HEK293 (cell line): Measurements from ENCODE around the gene SP5.

ENCODE experiments used
- CTCF ChIA-PET: fragments of 350-600 bp; formaldehyde crosslinking; extraction: SDS; loops from one replicate; lab custom pipeline; 2021; ENCODE audit warnings: antibody characterized with exemption; lab: Yijun Ruan, JAX
- POLR2A ChIA-PET: fragments of 300-600 bp; formaldehyde crosslinking; extraction: SDS; loops from one replicate; lab custom pipeline; 2020; ENCODE audit warnings: antibody characterized with exemption, inconsistent platforms; lab: Yijun Ruan, JAX
- H3K27ac ChIP-seq: fragments of 200-500 bp; sonication (Bioruptor generic); 2 replicates; pipeline ENCODE4 v1.5.1; 2014; ENCODE audit warnings: low read depth, low read length, control low read depth, inconsistent platforms; ENCODE audit errors: extremely low read depth
- H3K36me3 ChIP-seq, 2 experiments: fragments of 200-500 bp in 1 of 2; sonication (Bioruptor generic) in 1 of 2; 1 replicate in 1 of 2; 2 replicates in 1 of 2; pipeline ENCODE4 v1.5.1; 2014 to 2017; ENCODE audit warnings: inconsistent platforms in 2 of 2, low read length in 2 of 2; ENCODE audit not compliant: control insufficient read depth in 2 of 2, insufficient read depth in 1 of 2
- H3K4me1 ChIP-seq: fragments of 200-500 bp; sonication (Bioruptor generic); 2 replicates; pipeline ENCODE4 v1.5.1; 2014; ENCODE audit warnings: mild to moderate bottlenecking, low read length, inconsistent platforms; ENCODE audit not compliant: control insufficient read depth, insufficient read depth
- H3K4me3 ChIP-seq: 2 replicates; pipeline ENCODE4 v1.5.1; 2011; ENCODE audit warnings: low read depth, mild to moderate bottlenecking, control low read depth, low read length, moderate library complexity
- H3K9me3 ChIP-seq: fragments of 200-500 bp; sonication (Bioruptor generic); 2 replicates; pipeline ENCODE4 v1.5.1; 2014; ENCODE audit warnings: low read depth, low read length, inconsistent platforms; ENCODE audit not compliant: control insufficient read depth, insufficient read depth
- BCL6B ChIP-seq: fragments of 450-650 bp; formaldehyde crosslinking; IDR thresholded peaks from 2 replicates; pipeline ENCODE4 v1.5.1; 2017; ENCODE audit warnings: missing biosample characterization, missing genetic modification characterization
- GLI4 ChIP-seq: fragments of 450-650 bp; formaldehyde crosslinking; IDR thresholded peaks from 2 replicates; pipeline ENCODE4 v1.5.1; 2016; ENCODE audit warnings: missing biosample characterization, missing genetic modification characterization
- HOXD13 ChIP-seq: sonication (generic); formaldehyde crosslinking; IDR thresholded peaks from 2 replicates; pipeline ENCODE4 v1.8.0; 2022; ENCODE audit warnings: missing genetic modification reagents, borderline replicate concordance
- KLF1 ChIP-seq: fragments of 450-650 bp; formaldehyde crosslinking; IDR thresholded peaks from 2 replicates; pipeline ENCODE4 v1.5.1; 2016; ENCODE audit warnings: missing biosample characterization, missing genetic modification characterization
- KLF17 ChIP-seq: fragments of 450-650 bp; formaldehyde crosslinking; IDR thresholded peaks from 2 replicates; pipeline ENCODE4 v1.5.1; 2016; ENCODE audit warnings: missing biosample characterization, missing genetic modification characterization
- PBX3 ChIP-seq: sonication (generic); formaldehyde crosslinking; IDR thresholded peaks from 2 replicates; pipeline ENCODE4 v1.8.1; 2022; ENCODE audit warnings: mild to moderate bottlenecking, moderate library complexity, missing genetic modification reagents
- PRDM1 ChIP-seq: fragments of 450-650 bp; formaldehyde crosslinking; IDR thresholded peaks from 2 replicates; pipeline ENCODE4; 2016; ENCODE audit warnings: missing biosample characterization, missing genetic modification characterization
- SCRT2 ChIP-seq: fragments of 450-650 bp; formaldehyde crosslinking; IDR thresholded peaks from 2 replicates; pipeline ENCODE4 v1.5.1; 2016; ENCODE audit warnings: missing biosample characterization, missing genetic modification characterization
- YY2 ChIP-seq: fragments of 450-650 bp; formaldehyde crosslinking; IDR thresholded peaks from 2 replicates; pipeline ENCODE4 v1.5.1; 2016; ENCODE audit warnings: missing biosample characterization, missing genetic modification characterization
- ZBTB26 ChIP-seq: fragments of 450-650 bp; formaldehyde crosslinking; optimal IDR thresholded peaks from 2 replicates; pipeline ENCODE3; 2016; ENCODE audit warnings: missing biosample characterization, mild to moderate bottlenecking, missing genetic modification characterization
- ZNF184 ChIP-seq: fragments of 450-650 bp; IDR thresholded peaks from 2 replicates; pipeline ENCODE4 v1.5.1; 2018; ENCODE audit warnings: missing biosample characterization, mild to moderate bottlenecking, missing genetic modification characterization
- ZNF202 ChIP-seq: fragments of 450-650 bp; formaldehyde crosslinking; IDR thresholded peaks from 2 replicates; pipeline ENCODE4 v1.5.1; 2016; ENCODE audit warnings: missing biosample characterization, missing genetic modification characterization, borderline replicate concordance
- ZNF214 ChIP-seq: fragments of 450-650 bp; formaldehyde crosslinking; IDR thresholded peaks from 2 replicates; pipeline ENCODE4 v1.5.1; 2017; ENCODE audit warnings: missing biosample characterization, mild to moderate bottlenecking, missing genetic modification characterization, borderline replicate concordance
- ZNF223 ChIP-seq: fragments of 450-650 bp; formaldehyde crosslinking; IDR thresholded peaks from 2 replicates; pipeline ENCODE4 v1.5.1; 2016; ENCODE audit warnings: missing biosample characterization, missing genetic modification characterization
- ZNF302 ChIP-seq: fragments of 450-650 bp; formaldehyde crosslinking; IDR thresholded peaks from 2 replicates; pipeline ENCODE4 v1.5.1; 2016; ENCODE audit warnings: missing biosample characterization, missing genetic modification characterization, low read depth
- ZNF341 ChIP-seq: fragments of 450-650 bp; formaldehyde crosslinking; IDR thresholded peaks from 2 replicates; pipeline ENCODE4; 2016; ENCODE audit warnings: low read depth, missing biosample characterization, missing genetic modification characterization
- ZNF391 ChIP-seq: fragments of 450-650 bp; formaldehyde crosslinking; IDR thresholded peaks from 2 replicates; pipeline ENCODE4 v1.5.1; 2016; ENCODE audit warnings: low read depth, missing biosample characterization, missing genetic modification characterization, borderline replicate concordance
- ZNF830 ChIP-seq: fragments of 450-650 bp; IDR thresholded peaks from 2 replicates; pipeline ENCODE4 v1.5.0; 2018; ENCODE audit warnings: missing biosample characterization, missing genetic modification characterization, low read depth, mild to moderate bottlenecking, moderate library complexity
- ZNF843 ChIP-seq: fragments of 450-650 bp; formaldehyde crosslinking; IDR thresholded peaks from 2 replicates; pipeline ENCODE4 v1.5.1; 2016; ENCODE audit warnings: missing biosample characterization, missing genetic modification characterization
- ZSCAN23 ChIP-seq: fragments of 450-650 bp; formaldehyde crosslinking; IDR thresholded peaks from 2 replicates; pipeline ENCODE4 v1.5.1; 2016; ENCODE audit warnings: missing biosample characterization, missing genetic modification characterization
- TF ChIP-seq, protein P1 (sequence below): fragments of 450-650 bp; formaldehyde crosslinking; IDR thresholded peaks from 2 replicates; pipeline ENCODE4 v1.5.1; 2017; ENCODE audit warnings: missing biosample characterization, missing genetic modification characterization
- TF ChIP-seq, protein P2 (sequence below): fragments of 450-650 bp; formaldehyde crosslinking; IDR thresholded peaks from 2 replicates; pipeline ENCODE4 v1.5.1; 2016; ENCODE audit warnings: missing biosample characterization, missing genetic modification characterization

Gene SP5

GRCh38 chr2:170761572-170761971, 46.4 kb downstream of the SP5 start:
- POLR2A ChIA-PET = interaction anchor here (0.6 kb wide), 1 partner anchor 114 kb away, joined by 3 read pairs; no protein-coding TSS in a partner anchor
- Histone ChIP-seq H3K9me3 (no peaks in the 10 kb centered on the region), H3K36me3 (no peaks in the 10 kb centered on the region), H3K27ac (no peak overlapping the region), H3K4me1 (peaks cover 10% of the 10 kb centered on the region), H3K4me3 (no peak overlapping the region)
- CTCF ChIA-PET = interaction anchor here (0.6 to 0.8 kb wide), 2 partner anchors 16 to 41 kb away, joined by 3 read pairs; no protein-coding TSS in a partner anchor
- no peak for TF ChIP-seq ZNF341 (tag by site-specific recombination)
- no peak for TF ChIP-seq ZBTB26 (tag by site-specific recombination)
- no peak for TF ChIP-seq SCRT2 (tag by site-specific recombination)
- TF ChIP-seq YY2 (tag by site-specific recombination) = no peak
- TF ChIP-seq, all 188 proteins: peak for 0

- Histone ChIP-seq H3K27ac (no peak overlapping the region), H3K4me3 (no peak overlapping the region), H3K9me3 (no peaks in the 10 kb centered on the region), H3K4me1 (peaks cover 10% of the 10 kb centered on the region), H3K36me3 (no peaks in the 10 kb centered on the region)
- ChIA-PET CTCF (interaction anchor here (0.7 to 0.9 kb wide), 3 partner anchors 337 to 392 kb away, joined by 4 to 5 read pairs (median 5); no protein-coding TSS in a partner anchor), POLR2A (no interaction called here)
- TF ChIP-seq ZNF391 (tag by site-specific recombination) (no peak), ZSCAN23 (no peak), PRDM1 (tag by site-specific recombination) (no peak), ZNF302 (tag by site-specific recombination) (no peak), ZNF202 (tag by site-specific recombination) (no peak), ZNF223 (tag by site-specific recombination) (no peak), HOXD13 (no peak), ZNF184 (tag by site-specific recombination) (no peak), BCL6B (no peak), ZNF214 (no peak), ZNF830 (tag by site-specific recombination) (no peak), ZNF843 (tag by site-specific recombination) (no peak), KLF1 (no peak), KLF17 (tag by site-specific recombination) (no peak), PBX3 (no peak), GLI4 (tag by site-specific recombination) (no peak), ZNF341 (tag by site-specific recombination) (no peak)
- TF ChIP-seq, protein P1, sequence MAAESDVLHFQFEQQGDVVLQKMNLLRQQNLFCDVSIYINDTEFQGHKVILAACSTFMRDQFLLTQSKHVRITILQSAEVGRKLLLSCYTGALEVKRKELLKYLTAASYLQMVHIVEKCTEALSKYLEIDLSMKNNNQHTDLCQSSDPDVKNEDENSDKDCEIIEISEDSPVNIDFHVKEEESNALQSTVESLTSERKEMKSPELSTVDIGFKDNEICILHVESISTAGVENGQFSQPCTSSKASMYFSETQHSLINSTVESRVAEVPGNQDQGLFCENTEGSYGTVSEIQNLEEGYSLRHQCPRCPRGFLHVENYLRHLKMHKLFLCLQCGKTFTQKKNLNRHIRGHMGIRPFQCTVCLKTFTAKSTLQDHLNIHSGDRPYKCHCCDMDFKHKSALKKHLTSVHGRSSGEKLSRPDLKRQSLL = no peak
- TF ChIP-seq, protein P2, sequence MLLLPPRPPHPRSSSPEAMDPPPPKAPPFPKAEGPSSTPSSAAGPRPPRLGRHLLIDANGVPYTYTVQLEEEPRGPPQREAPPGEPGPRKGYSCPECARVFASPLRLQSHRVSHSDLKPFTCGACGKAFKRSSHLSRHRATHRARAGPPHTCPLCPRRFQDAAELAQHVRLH (tag by site-specific recombination) = no peak
Measured at GRCh38 chr2:170762760-170763159, 47.6 kb downstream of the SP5 start.
